ENCODE data around the gene EGLN1.
"Not testable (repeated sequence)": the region's sequence is repeated elsewhere in the genome, so short reads cannot be mapped to it uniquely, and the experiment has no call there.

Gene EGLN1

GRCh38 chr1:231357187-231357772 lies 64.8 kb downstream of the EGLN1 start:
- DNase-seq, result no peak

- no peak for DNase-seq
These were observed 66.9 kb downstream of the EGLN1 start for GRCh38 chr1:231355171-231355570.

GRCh38 chr1:231354330-231355020 lies 67.6 kb downstream of the EGLN1 start:
- no peak for DNase-seq

- DNase-seq, result no peak
These were observed 69.0 kb downstream of the EGLN1 start for GRCh38 chr1:231353086-231353485.

GRCh38 chr1:231351816-231352215 lies 70.3 kb downstream of the EGLN1 start:
- no peak for DNase-seq

GRCh38 chr1:231348856-231349255 lies 73.2 kb downstream of the EGLN1 start:
- not testable (repeated sequence) for DNase-seq

- DNase-seq, result no peak
These were observed 73.6 kb downstream of the EGLN1 start for GRCh38 chr1:231348442-231348841.

- no peak for DNase-seq
These were observed 74.1 kb downstream of the EGLN1 start for GRCh38 chr1:231347961-231348360.

- no peak for DNase-seq
These were observed 81.6 kb downstream of the EGLN1 start for GRCh38 chr1:231340328-231341013.

- DNase-seq, result no peak
These were observed 83.6 kb downstream of the EGLN1 start, which contains the start of gene SPRTN for GRCh38 chr1:231338270-231339128. TSS of gene SPRTN (plus strand) at chr1:231338293. CDS start at chr1:231338384, 91 bp downstream.

GRCh38 chr1:231337472-231338269 lies 84.4 kb downstream of the EGLN1 start, which contains the start of gene EXOC8:
TSS of gene EXOC8 (minus strand) at chr1:231337852. CDS start at chr1:231337745, 107 bp downstream.
- DNase-seq, result peak; percentile 96

- DNase-seq, result no peak
These were observed 85.0 kb downstream of the EGLN1 start for GRCh38 chr1:231337043-231337471.

GRCh38 chr1:231335663-231336602 lies 86.2 kb downstream of the EGLN1 start:
- no peak for DNase-seq

GRCh38 chr1:231334952-231335351 lies 87.1 kb downstream of the EGLN1 start:
- DNase-seq, result no peak

- DNase-seq, result no peak
These were observed 87.9 kb downstream of the EGLN1 start for GRCh38 chr1:231334079-231334666.

GRCh38 chr1:231332761-231333160 lies 89.3 kb downstream of the EGLN1 start:
- DNase-seq, result no peak

GRCh38 chr1:231329483-231329882 lies 92.6 kb downstream of the EGLN1 start:
- no peak for DNase-seq

GRCh38 chr1:231327617-231328016 lies 94.5 kb downstream of the EGLN1 start:
- no peak for DNase-seq

GRCh38 chr1:231326248-231326647 lies 95.8 kb downstream of the EGLN1 start:
- DNase-seq, result no peak

- no peak for DNase-seq
These were observed 97.4 kb downstream of the EGLN1 start for GRCh38 chr1:231324660-231325059.

Data from NCI-H1436 treated with DMSO at 0.1 percent for 48 hours (cell line).